Motor neuron (in vitro differentiated cells): Measurements from ENCODE around the gene INTS7. TPM values are rescaled to one million over a fixed set of nuclear protein-coding genes. Genes with fewer than 3 reads are reported as not detected.
A peak's percentile ranks its signal among the peaks of the same experiment; 100 is the strongest.
"Not testable (repeated sequence)": the region's sequence is repeated elsewhere in the genome, so short reads cannot be mapped to it uniquely, and the experiment has no call there.

Experiments
- ATAC-seq, 8 experiments: fragments of 200-7000 bp; cut with Tn5 transposase; replicated peaks in 6 of 8; 2 replicates each; pipeline ENCODE4 v1.8.0; 2021; ENCODE audit warnings: mild to moderate bottlenecking in 8 of 8, moderate library complexity in 8 of 8
- H3K27ac ChIP-seq, 2 donors: fragments of 250-450 bp; sonication (Bioruptor Pico); 2 replicates each; pipeline ENCODE4 v1.9.0; 2021; ENCODE audit warnings: antibody characterized with exemption in 2 of 2, mild to moderate bottlenecking in 2 of 2, moderate library complexity in 1 of 2
- H3K4me1 ChIP-seq, 2 donors: fragments of 250-450 bp; sonication (Bioruptor Pico); replicated peaks in 1 of 2; 2 replicates each; pipeline ENCODE4 v1.6.1; 2021; ENCODE audit warnings: antibody characterized with exemption in 2 of 2, mild to moderate bottlenecking in 2 of 2, moderate library complexity in 1 of 2
- H3K4me3 ChIP-seq, 5 donors: fragments of 250-450 bp; sonication (Bioruptor Pico); 2 replicates each; pipeline ENCODE4 v1.9.0; 2021; ENCODE audit warnings: antibody characterized with exemption in 5 of 5, mild to moderate bottlenecking in 5 of 5, moderate library complexity in 4 of 5
- WGBS, 10 experiments: fragments of 450-650 bp; shearing (Covaris generic); methylation state at CpG; one replicate each; pipeline ENCODE4 v1.0.0; 2022; 5-methylcytosine and 5-hydroxymethylcytosine counted together
- in situ Hi-C, 9 experiments: fragments of 400-800 bp; cut with MboI; loops; one replicate each; pipeline ENCODE4 v1.15.0; 2021; ENCODE audit warnings: low sequenced_read_pairs in 9 of 9, low pct_unique_long_range_greater_than_20kb in 2 of 9; ENCODE audit not compliant: unreplicated experiment in 9 of 9
- total RNA-seq, 8 experiments: library from RNA; unstranded; fragments of 300-600 nt; gene quantifications; 2 replicates each; pipeline versions ENCODE4 v1.2.3 to v1.2.4, GENCODE V29; 2022

INTS7 gene
- total RNA-seq, 8 experiments from 2014 or later = 12.1 to 31.7 (median 13.8) TPM

- Histone ChIP-seq H3K27ac (no peak overlapping the region), H3K4me1 (no peaks in the 10 kb centered on the region), H3K4me3 (no peak overlapping the region)
- in situ Hi-C loops = no loop called here
- peak in 2 of 8 experiments; percentile 41 to 77 for ATAC-seq
- WGBS, 10 experiments = 70 to 99% (median 94%) methylated on average over 4 to 7 of the region's 7 CpGs
Observed at GRCh38 chr1:212004895-212005608, 30.3 kb downstream of the INTS7 start.

DNA sequence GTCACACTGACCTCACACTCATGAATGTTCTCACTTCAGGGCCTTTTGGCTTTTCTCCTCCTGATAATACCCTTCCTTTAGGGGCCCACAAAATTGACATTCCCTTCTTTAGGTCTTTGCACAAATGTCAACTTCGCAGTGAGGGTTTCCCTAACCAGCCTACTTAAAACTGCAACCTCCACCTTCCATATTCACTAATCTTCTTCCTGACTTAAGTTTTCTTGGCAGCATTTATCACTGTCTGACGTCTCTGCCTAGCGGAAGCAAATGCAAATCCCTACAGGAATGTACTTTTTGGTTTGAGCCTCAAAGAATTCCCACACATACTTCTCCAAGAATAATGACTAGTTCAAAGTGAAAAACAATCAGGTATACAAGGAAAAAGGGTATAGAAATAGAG, 32.8 kb downstream of the INTS7 start:
- no peak for ATAC-seq
- H3K27ac ChIP-seq = no peak overlapping the region
- in situ Hi-C loops = no loop called here
- H3K4me1 ChIP-seq = no peaks in the 10 kb centered on the region
- WGBS, 10 experiments = 75 to 100% (median 88%) methylated on average over 1 to 3 of the region's 3 CpGs; no CpG with 5 or more reads in 1 of the 10 experiments
- no peak overlapping the region for H3K4me3 ChIP-seq

DNA sequence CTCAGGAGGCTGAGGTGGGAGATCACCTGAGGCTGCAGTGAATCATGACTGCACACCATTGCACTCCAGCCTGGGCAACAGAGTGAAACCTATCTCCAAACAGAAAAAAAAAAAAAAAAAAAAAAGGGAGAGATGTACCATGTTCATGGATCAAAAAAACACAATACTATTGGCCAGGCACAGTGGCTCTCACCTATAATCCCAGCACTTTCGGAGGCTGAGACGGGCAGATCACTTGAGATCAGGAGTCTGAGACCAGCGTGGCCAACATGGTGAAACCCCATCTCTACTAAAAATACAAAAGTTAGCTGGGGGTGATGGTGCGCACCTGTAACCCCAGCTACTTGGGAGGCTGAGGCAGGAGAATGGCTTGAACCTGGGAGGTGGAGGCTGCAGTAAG, 37.9 kb downstream of the INTS7 start:
- H3K4me3 ChIP-seq, H3K4me1 ChIP-seq, in situ Hi-C loops, ATAC-seq, H3K27ac ChIP-seq: not testable (repeated sequence)
- WGBS, 10 experiments = 83 to 100% (median 100%) methylated on average over 1 to 4 of the region's 4 CpGs; no CpG with 5 or more reads in 4 of the 10 experiments

DNA sequence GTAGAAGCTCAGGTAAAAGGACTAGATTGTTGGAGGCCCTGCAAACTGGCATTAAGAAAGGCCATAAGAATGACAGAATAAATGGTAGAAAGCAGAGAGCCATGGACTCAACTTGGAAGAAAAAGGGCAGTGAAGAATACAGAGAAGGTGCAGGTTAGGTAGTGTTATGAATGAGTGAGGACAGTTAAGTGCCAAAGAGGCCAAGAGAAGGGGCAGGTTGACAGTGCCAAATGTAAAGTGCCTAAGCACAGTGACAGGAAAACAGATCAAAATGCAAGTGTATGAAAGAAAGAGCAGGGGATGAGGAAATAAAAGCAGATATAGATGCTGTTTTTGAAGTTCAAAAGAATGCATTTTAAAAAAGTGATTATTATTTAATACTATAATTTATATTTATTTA, 43.7 kb downstream of the INTS7 start:
- in situ Hi-C loops = no loop called here
- no peaks in the 10 kb centered on the region for H3K4me1 ChIP-seq
- no peak overlapping the region for H3K27ac ChIP-seq
- no peak overlapping the region for H3K4me3 ChIP-seq
- ATAC-seq = no peak

DNA sequence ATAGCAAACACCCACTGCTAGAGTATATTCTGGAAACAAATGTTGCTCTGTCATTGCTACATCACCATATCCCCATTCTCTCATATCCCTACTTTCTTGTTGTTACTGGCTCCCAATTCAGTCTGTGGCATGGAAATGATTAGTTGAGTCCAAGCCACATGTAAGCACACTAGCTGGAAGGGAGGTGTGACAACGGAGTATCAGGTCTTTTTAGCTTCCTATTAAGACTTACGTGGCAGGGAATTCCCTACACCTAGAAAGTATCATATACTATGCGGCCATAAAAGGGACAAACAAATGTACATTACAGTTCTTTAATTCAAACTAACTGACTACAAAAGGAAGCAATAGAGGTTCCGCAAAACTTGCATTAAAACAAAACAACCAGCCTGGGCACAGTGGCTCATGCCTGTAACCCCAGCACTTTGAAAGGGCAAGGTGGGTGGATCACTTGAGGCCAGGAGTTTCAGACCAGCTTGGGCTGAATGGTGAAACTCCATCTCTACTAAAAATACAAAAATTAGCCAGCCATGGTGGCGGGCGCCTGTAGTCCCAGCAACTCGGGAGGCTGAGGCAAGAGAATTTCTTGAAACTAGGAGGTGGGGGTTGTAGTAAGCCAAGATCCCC, 48.6 kb downstream of the INTS7 start:
- WGBS, 10 experiments = 60 to 100% (median 100%) methylated on average over 1 to 7 of the region's 7 CpGs
- H3K4me3 ChIP-seq = no peak overlapping the region
- ATAC-seq = no peak
- in situ Hi-C loops = no loop called here
- no peak overlapping the region for H3K27ac ChIP-seq
- no peaks in the 10 kb centered on the region for H3K4me1 ChIP-seq

DNA sequence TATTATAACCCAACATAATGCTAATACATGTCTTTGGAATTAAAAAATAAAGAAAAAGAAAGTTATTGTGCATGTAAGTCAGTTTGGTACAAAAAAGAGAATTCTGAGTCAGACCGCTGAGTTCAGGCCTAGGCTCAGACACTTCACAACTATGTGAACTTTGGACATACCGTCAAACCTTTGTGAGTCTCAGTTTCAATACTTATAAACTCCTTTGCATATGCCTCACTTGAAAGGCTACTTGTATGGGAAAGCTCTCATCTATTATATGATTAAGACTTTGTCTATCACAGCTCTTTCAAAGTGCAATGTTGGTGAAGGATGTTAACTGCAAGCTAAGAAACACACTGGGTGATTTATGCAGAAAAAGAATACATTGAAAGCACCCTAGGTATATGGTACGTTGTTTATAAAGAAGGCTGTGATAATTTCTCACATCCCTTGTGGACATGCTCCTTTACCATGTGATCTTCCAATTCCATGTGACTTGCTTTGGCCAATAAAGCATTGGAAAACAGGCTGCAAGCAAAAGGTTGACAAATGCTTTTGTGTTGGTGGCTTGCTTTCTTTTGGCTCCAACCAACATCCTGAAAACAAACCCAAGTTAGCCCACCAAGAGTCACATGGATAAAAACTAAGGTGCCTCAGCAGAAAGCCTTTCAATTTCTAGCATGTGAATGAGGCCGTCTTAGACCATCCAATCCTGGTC, 49.6 kb downstream of the INTS7 start:
- in situ Hi-C loops = no loop called here
- ATAC-seq = no peak
- no peak overlapping the region for H3K4me3 ChIP-seq
- WGBS, 10 experiments = 89 to 100% (median 100%) methylated on average over 1 to 4 of the region's 4 CpGs; no CpG with 5 or more reads in 1 of the 10 experiments
- no peaks in the 10 kb centered on the region for H3K4me1 ChIP-seq
- H3K27ac ChIP-seq = no peak overlapping the region

GRCh38 chr1:211978596-211978995, 56.8 kb downstream of the INTS7 start:
- Histone ChIP-seq H3K4me3 (no peak overlapping the region), H3K4me1 (no peaks in the 10 kb centered on the region), H3K27ac (no peak overlapping the region)
- in situ Hi-C loops = no loop called here
- 82 to 100% (median 90%) methylated on average over 1 to 4 of the region's 4 CpGs; no CpG with 5 or more reads in 1 of the 10 experiments for WGBS, 10 experiments
- no peak for ATAC-seq

DNA sequence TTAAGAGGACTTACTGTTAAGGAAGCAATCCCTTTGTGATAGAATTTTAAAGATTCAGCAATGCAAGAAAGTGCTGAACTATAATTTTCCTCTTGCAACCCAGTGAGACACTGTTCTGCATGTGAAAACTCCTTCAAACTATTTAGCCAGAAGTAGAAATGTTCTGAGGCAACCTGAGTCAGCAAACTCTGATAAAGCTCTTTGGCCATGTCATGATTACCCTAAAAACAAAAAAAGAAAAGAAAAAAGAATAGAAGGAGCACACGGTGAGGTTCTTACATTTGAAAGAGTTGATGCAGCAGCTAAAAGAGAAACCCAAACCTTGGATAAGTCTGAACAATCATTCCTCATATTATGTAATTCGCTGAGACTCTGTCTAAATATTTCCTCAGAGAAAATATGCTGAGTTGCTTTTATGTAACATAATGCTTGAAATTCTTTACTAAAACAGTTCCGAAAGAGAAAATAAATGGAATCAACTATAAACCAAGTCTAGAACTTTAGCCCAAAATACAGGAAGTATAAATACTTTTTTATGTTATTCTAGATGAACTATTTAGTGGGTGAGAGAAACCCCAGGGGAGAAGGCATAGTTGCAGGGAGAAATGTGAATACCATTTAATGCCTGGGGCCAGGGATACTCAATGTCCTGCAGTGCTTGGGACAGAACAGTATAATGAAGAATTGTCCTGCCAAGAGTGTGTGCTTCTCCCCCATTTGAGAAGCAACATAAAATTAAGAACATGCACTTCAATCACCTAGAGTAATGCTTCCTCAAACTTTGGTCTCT, 60.0 kb downstream of the INTS7 start:
- Histone ChIP-seq H3K4me3 (no peak overlapping the region), H3K4me1 (no peaks in the 10 kb centered on the region), H3K27ac (no peak overlapping the region)
- ATAC-seq = peak in 3 of 8 experiments; percentile 27 to 38 (median 30)
- WGBS, 10 experiments = 19 to 93% (median 71%) methylated on average over 2 to 3 of the region's 3 CpGs
- in situ Hi-C loops = no loop called here

DNA sequence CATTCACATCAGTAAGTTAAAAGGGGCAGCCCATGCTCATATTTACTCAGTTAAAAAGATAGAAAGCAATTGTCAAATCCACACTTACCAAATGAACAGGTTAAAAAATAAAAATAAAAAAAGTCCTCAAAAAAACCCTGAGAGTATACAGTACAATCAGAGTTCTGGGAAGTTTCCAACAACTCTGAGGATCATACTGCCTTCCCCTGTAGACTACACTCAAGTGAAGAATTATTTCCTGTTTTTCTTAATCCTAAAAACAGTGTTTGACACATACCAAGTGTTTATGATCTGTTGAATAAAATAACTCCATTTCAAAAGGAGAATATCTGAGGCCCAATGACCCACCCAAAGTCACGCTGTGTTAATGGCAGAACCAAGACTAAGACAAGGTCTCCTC, 61.8 kb downstream of the INTS7 start:
- ATAC-seq = no peak
- in situ Hi-C loops = no loop called here
- 50 to 100% (median 100%) methylated on average over 1 of the region's 1 CpG; no CpG with 5 or more reads in 1 of the 10 experiments for WGBS, 10 experiments
- H3K27ac ChIP-seq = no peak overlapping the region
- H3K4me1 ChIP-seq = no peaks in the 10 kb centered on the region
- no peak overlapping the region for H3K4me3 ChIP-seq

DNA sequence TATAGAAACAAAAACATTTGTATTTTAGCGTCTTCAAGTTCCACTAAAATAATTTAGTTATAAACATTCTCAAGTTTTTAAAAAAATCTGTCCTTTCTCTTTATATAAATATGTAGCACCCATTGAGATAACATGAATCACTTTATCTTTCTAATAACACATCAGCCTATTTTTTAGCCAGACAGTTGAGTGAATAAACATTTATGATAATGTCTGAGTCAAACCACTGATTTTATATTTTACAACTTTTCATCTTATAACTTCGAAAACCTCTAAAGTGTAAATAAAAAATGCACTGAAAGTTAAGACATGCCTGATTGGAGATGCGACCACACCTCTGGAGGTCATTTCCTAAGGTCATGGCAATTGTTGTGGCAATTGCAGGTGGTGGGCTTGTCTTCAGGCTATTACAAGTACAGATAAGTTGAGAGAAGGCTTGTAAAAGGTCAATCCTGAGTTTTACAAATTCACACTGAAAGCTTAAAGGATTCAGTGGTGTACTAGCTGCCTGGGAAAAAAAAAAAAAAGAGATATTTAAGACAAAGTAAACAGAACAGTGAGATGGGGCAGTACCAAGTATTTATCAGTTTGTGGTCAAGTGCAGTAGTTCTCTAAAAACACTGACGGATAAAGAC, 67.0 kb downstream of the INTS7 start:
- H3K27ac ChIP-seq = no peak overlapping the region
- in situ Hi-C loops = no loop called here
- H3K4me3 ChIP-seq = no peak overlapping the region
- WGBS, 10 experiments = 27 to 100% (median 95%) methylated on average over 2 to 4 of the region's 4 CpGs
- ATAC-seq = peak in 3 of 8 experiments; percentile 41 to 75 (median 57)
- H3K4me1 ChIP-seq = no peaks in the 10 kb centered on the region

DNA sequence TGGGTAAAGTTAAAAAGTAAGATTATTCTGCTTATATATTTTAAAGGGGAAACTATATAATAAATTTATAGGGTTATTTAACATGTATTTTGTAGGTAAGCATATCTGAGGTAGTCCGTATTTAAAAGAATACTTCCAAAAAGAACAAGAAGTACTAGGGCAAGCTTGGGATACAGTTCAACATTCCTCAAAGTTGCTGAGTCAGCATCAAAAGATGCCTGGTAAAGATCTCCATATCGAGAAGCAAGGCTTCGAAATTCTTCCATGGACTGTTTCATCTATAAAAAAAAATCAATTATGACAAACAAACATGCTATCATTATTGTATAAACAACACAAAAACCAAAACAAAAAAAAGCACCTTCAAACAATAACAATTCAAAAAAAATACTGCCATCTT, 67.7 kb downstream of the INTS7 start:
- in situ Hi-C loops = no loop called here
- 91 to 100% (median 94%) methylated on average over 1 to 3 of the region's 3 CpGs; no CpG with 5 or more reads in 1 of the 10 experiments for WGBS, 10 experiments
- no peak for ATAC-seq
- H3K27ac ChIP-seq = no peak overlapping the region
- no peak overlapping the region for H3K4me3 ChIP-seq
- H3K4me1 ChIP-seq = no peaks in the 10 kb centered on the region

- in situ Hi-C loops = no loop called here
- no peak for ATAC-seq
Observed at GRCh38 chr1:211965108-211965805, 70.1 kb downstream of the INTS7 start.

More at GRCh38 chr1:211965108-211965805, 70.1 kb downstream of the INTS7 start:
- 90 to 100% (median 97%) methylated on average over 2 to 8 of the region's 8 CpGs for WGBS, 10 experiments
- no peak overlapping the region for H3K27ac ChIP-seq
- H3K4me3 ChIP-seq = no peak overlapping the region
- H3K4me1 ChIP-seq = no peaks in the 10 kb centered on the region
